HepG2 (cell line): ENCODE data around the gene CCDC116. TPM values are rescaled to one million over a fixed set of nuclear protein-coding genes. Genes with fewer than 3 reads are reported as not detected.

Source experiments
- ATF7-NPFF ChIP-seq: sonication (generic); formaldehyde crosslinking; IDR thresholded peaks from 2 replicates; pipeline ENCODE4 v1.8.1; 2023; ENCODE audit warnings: mild to moderate bottlenecking, low read depth, missing genetic modification reagents, moderate library complexity
- BRCA1 ChIP-seq: sonication (generic); formaldehyde crosslinking; IDR thresholded peaks from 2 replicates; pipeline ENCODE4 v1.4.0; 2020; ENCODE audit warnings: missing genetic modification reagents
- DMAP1 ChIP-seq: IDR thresholded peaks from 2 replicates; pipeline ENCODE4 v1.6.1; 2016
- IKZF5 ChIP-seq: IDR thresholded peaks from 2 replicates; pipeline ENCODE4 v1.6.1; 2018; ENCODE audit warnings: missing genetic modification reagents, mild to moderate bottlenecking, missing compliant biosample characterization
- IRX3 ChIP-seq: sonication (generic); formaldehyde crosslinking; IDR thresholded peaks from 2 replicates; pipeline ENCODE4 v1.8.1; 2023; ENCODE audit warnings: mild to moderate bottlenecking, low read depth, missing genetic modification reagents, borderline replicate concordance
- MAF1 ChIP-seq: sonication (generic); formaldehyde crosslinking; IDR thresholded peaks from 2 replicates; pipeline ENCODE4 v1.5.0; 2020; ENCODE audit warnings: missing genetic modification reagents, borderline replicate concordance
- MED8 ChIP-seq: sonication (generic); formaldehyde crosslinking; IDR thresholded peaks from 2 replicates; pipeline ENCODE4 v1.8.1; 2023; ENCODE audit warnings: mild to moderate bottlenecking, missing genetic modification reagents; ENCODE audit not compliant: insufficient replicate concordance
- SCMH1 ChIP-seq: sonication (generic); formaldehyde crosslinking; IDR thresholded peaks from 2 replicates; pipeline ENCODE4 v1.9.0; 2021; ENCODE audit warnings: missing genetic modification reagents, mild to moderate bottlenecking, borderline replicate concordance
- SMAD1 ChIP-seq: sonication (generic); formaldehyde crosslinking; IDR thresholded peaks from 2 replicates; pipeline ENCODE4 v1.4.0; 2020; ENCODE audit warnings: missing genetic modification reagents, low read depth, mild to moderate bottlenecking, borderline replicate concordance
- SNAPC5 ChIP-seq: sonication (generic); formaldehyde crosslinking; IDR thresholded peaks from 2 replicates; pipeline ENCODE4 v1.8.1; 2023; ENCODE audit warnings: mild to moderate bottlenecking, missing genetic modification reagents, borderline replicate concordance
- SSRP1 ChIP-seq: IDR thresholded peaks from 2 replicates; pipeline ENCODE4 v1.6.1; 2016; ENCODE audit warnings: control low read depth
- STAT6 ChIP-seq: sonication (generic); formaldehyde crosslinking; IDR thresholded peaks from 2 replicates; pipeline ENCODE4 v1.4.0; 2020; ENCODE audit warnings: missing genetic modification reagents, mild to moderate bottlenecking, borderline replicate concordance
- TSC22D2 ChIP-seq: sonication (generic); formaldehyde crosslinking; IDR thresholded peaks from 2 replicates; pipeline ENCODE4 v1.5.1; 2020; ENCODE audit warnings: missing genetic modification reagents, mild to moderate bottlenecking, borderline replicate concordance
- ZNF138 ChIP-seq: sonication (generic); formaldehyde crosslinking; IDR thresholded peaks from 2 replicates; pipeline ENCODE4 v1.5.0; 2020; ENCODE audit warnings: mild to moderate bottlenecking, low read depth, missing genetic modification reagents
- ZNF563 ChIP-seq: sonication (generic); formaldehyde crosslinking; IDR thresholded peaks from 2 replicates; pipeline ENCODE4 v1.8.0; 2022; ENCODE audit warnings: mild to moderate bottlenecking, moderate library complexity, missing genetic modification reagents
- ZNF678 ChIP-seq: sonication (generic); formaldehyde crosslinking; IDR thresholded peaks from 2 replicates; pipeline ENCODE4 v1.4.0; 2020; ENCODE audit warnings: mild to moderate bottlenecking, missing genetic modification reagents
- ZNF749 ChIP-seq: sonication (generic); formaldehyde crosslinking; IDR thresholded peaks from 2 replicates; pipeline ENCODE4 v1.8.0; 2022; ENCODE audit warnings: mild to moderate bottlenecking, missing genetic modification reagents, moderate library complexity, borderline replicate concordance
- ZNF770 ChIP-seq: sonication (generic); formaldehyde crosslinking; IDR thresholded peaks from 2 replicates; pipeline ENCODE4 v1.5.0; 2020; ENCODE audit warnings: mild to moderate bottlenecking, missing genetic modification reagents
- ZZZ3 ChIP-seq: sonication (generic); formaldehyde crosslinking; IDR thresholded peaks from 2 replicates; pipeline ENCODE4 v1.4.0; 2020; ENCODE audit warnings: missing genetic modification reagents, mild to moderate bottlenecking, borderline replicate concordance
- polyA plus RNA-seq, 8 experiments: library from polyadenylated mRNA; depleted of rRNA in 3 of 8; stranded (reverse) in 7 of 8; unstranded in 1 of 8; fragments of >200 nt; fragmentation: Illumina TruSeq in 4 of 8; extraction: Trizol in 4 of 8; gene quantifications; 2 replicates each; pipeline versions ENCODE4 v1.2.1 to v1.2.3, GENCODE V29; 2011 to 2016; ENCODE audit warnings: low read depth in 4 of 8, missing spikeins in 1 of 8, mixed read lengths in 1 of 8; ENCODE audit not compliant: insufficient read depth in 1 of 8
- total RNA-seq, 5 experiments: library from RNA; depleted of rRNA; stranded (reverse); fragments of >200 nt; fragmentation: Illumina TruSeq; extraction: Trizol; gene quantifications; 2 replicates each; pipeline ENCODE4 v1.2.3, GENCODE V29; 2016; ENCODE audit warnings: low read depth in 1 of 5

Gene CCDC116
- total and polyA plus RNA-seq, 2 of the 13 experiments (the other 11 are each of a cell fraction or from before 2014, with no cell fraction given), result 0.15 to 0.33 TPM

- TF ChIP-seq BRCA1 (CRISPR knock-in tag) (no peak), ZNF563 (peak; percentile 49; the same call in 1 of the 2 replicates), ZZZ3 (CRISPR knock-in tag) (no peak), SCMH1 (no peak), MED8 (CRISPR knock-in tag) (no peak), ZNF749 (CRISPR knock-in tag) (no peak), ZNF678 (CRISPR knock-in tag) (no peak), SMAD1 (CRISPR knock-in tag) (peak; percentile 40; the same call in 1 of the 2 replicates), IKZF5 (CRISPR knock-in tag) (no peak), SSRP1 (CRISPR knock-in tag) (no peak), ZNF770 (CRISPR knock-in tag) (no peak), ATF7-NPFF (no peak; the same call in 1 of the 2 replicates), ZNF138 (CRISPR knock-in tag) (no peak), IRX3 (no peak), SNAPC5 (CRISPR knock-in tag) (no peak), STAT6 (CRISPR knock-in tag) (no peak), DMAP1 (peak; percentile 72), TSC22D2 (CRISPR knock-in tag) (no peak), MAF1 (CRISPR knock-in tag) (no peak)
Measured at GRCh38 chr22:21641789-21642583, 9.4 kb downstream of the CCDC116 start, which contains the start of gene SDF2L1 (continued).
